Tibial nerve (tissue), 4 donors: ENCODE data around the gene USP48. TPM values are rescaled to one million over a fixed set of nuclear protein-coding genes. Genes with fewer than 3 reads are reported as not detected.
"Not testable (repeated sequence)": the region's sequence is repeated elsewhere in the genome, so short reads cannot be mapped to it uniquely, and the experiment has no call there.

Experiments
- DNase-seq, 2 donors: peaks; one replicate each; pipeline ENCODE4 v3.0.0-alpha.2; 2019; ENCODE audit warnings: low spot score in 2 of 2
- H3K27ac ChIP-seq, 4 donors: fragments of 200-600 bp; sonication (generic) in 3 of 4; one replicate each; pipeline ENCODE4 v1.5.1; 2017 to 2019; ENCODE audit warnings: mild to moderate bottlenecking in 1 of 4
- H3K27me3 ChIP-seq, 2 donors: fragments of 200-600 bp; sonication (generic) in 1 of 2; one replicate each; pipeline versions ENCODE4 v1.5.1 to v1.6.0; 2017 to 2019
- H3K36me3 ChIP-seq, 3 donors: fragments of 200-600 bp; sonication (generic); one replicate each; pipeline ENCODE4 v1.5.1; 2018 to 2019
- H3K4me1 ChIP-seq, 4 donors: fragments of 200-600 bp; sonication (generic) in 3 of 4; one replicate each; pipeline ENCODE4 v1.5.1; 2017 to 2019
- H3K4me3 ChIP-seq, 4 donors: fragments of 200-600 bp; sonication (generic) in 3 of 4; one replicate each; pipeline ENCODE4 v1.5.1; 2017 to 2019; ENCODE audit warnings: mild to moderate bottlenecking in 1 of 4, moderate library complexity in 1 of 4
- H3K9me3 ChIP-seq, 4 donors: fragments of 200-600 bp; sonication (generic) in 3 of 4; one replicate each; pipeline ENCODE4 v1.5.1; 2017 to 2019
- CTCF ChIP-seq, 5 experiments: fragments of 200-600 bp in 3 of 5; fragments of 450-650 bp in 2 of 5; sonication (generic) in 3 of 5; IDR thresholded peaks; one replicate each; pipeline ENCODE4 v1.5.1; 2016 to 2019; ENCODE audit warnings: antibody characterized with exemption in 5 of 5, mild to moderate bottlenecking in 3 of 5, moderate library complexity in 2 of 5
- EP300 ChIP-seq, 2 donors: sonication (generic); formaldehyde crosslinking; IDR thresholded peaks; one replicate each; pipeline ENCODE4 v1.6.1; 2017; ENCODE audit warnings: antibody characterized with exemption in 2 of 2, mild to moderate bottlenecking in 1 of 2
- POLR2A ChIP-seq, 2 donors: fragments of 450-650 bp; IDR thresholded peaks; one replicate each; pipeline ENCODE4 v1.6.1; 2017; ENCODE audit warnings: antibody characterized with exemption in 2 of 2, mild to moderate bottlenecking in 2 of 2, moderate library complexity in 2 of 2
- WGBS, 2 donors: methylation state at CpG; one replicate each; pipeline ENCODE4 v1.1.5; 2018; 5-methylcytosine and 5-hydroxymethylcytosine counted together
- total RNA-seq, 4 donors: library from RNA; depleted of rRNA; stranded (reverse); fragments of >200 nt; gene quantifications; one replicate each; pipeline ENCODE4 v1.1.0, GENCODE V29; 2016

Gene USP48
- total RNA-seq, 4 donors from 2014 or later, result 51.1 to 65.9 (median 58.7) TPM

GRCh38 chr1:21633141-21633755, 149.7 kb downstream of the USP48 start:
- DNase-seq, result no peak
- no peak for TF ChIP-seq POLR2A (IDR thresholded peaks at IDR 0.05)
- no peak for TF ChIP-seq CTCF (IDR thresholded peaks at IDR 0.05)
- TF ChIP-seq EP300 (IDR thresholded peaks at IDR 0.05), result no peak
- H3K4me1 ChIP-seq, result peaks cover 0 to 24% (median 2%) of the 10 kb centered on the region in 4 donors
- no peaks in the 10 kb centered on the region for H3K9me3 ChIP-seq
- 62 to 67% methylated on average over 7 of the region's 7 CpGs for WGBS, 2 donors
- H3K36me3 ChIP-seq, result no peaks in the 10 kb centered on the region
- H3K4me3 ChIP-seq, result no peak overlapping the region
- peak overlapping the region in 2 of 4 donors; percentile 72 to 81 for H3K27ac ChIP-seq
- peaks cover 0 to 20% of the 10 kb centered on the region in 2 donors for H3K27me3 ChIP-seq

GRCh38 chr1:21631944-21632887, 150.7 kb downstream of the USP48 start:
- Histone ChIP-seq H3K4me1 (peaks cover 0 to 24% (median 2%) of the 10 kb centered on the region in 4 donors), H3K36me3 (no peaks in the 10 kb centered on the region), H3K4me3 (no peak overlapping the region), H3K27ac (peak overlapping the region in 2 of 4 donors; percentile 72 to 81), H3K27me3 (peaks cover 0 to 20% of the 10 kb centered on the region in 2 donors), H3K9me3 (no peaks in the 10 kb centered on the region)
- 48 to 49% methylated on average over 19 of the region's 19 CpGs for WGBS, 2 donors
- no peak for DNase-seq
- no peak for TF ChIP-seq EP300 (IDR thresholded peaks at IDR 0.05)
- TF ChIP-seq POLR2A (IDR thresholded peaks at IDR 0.05), result no peak
- no peak for TF ChIP-seq CTCF (IDR thresholded peaks at IDR 0.05)

GRCh38 chr1:21631590-21631943, 151.4 kb downstream of the USP48 start:
- Histone ChIP-seq H3K27ac (peak overlapping the region in 2 of 4 donors; percentile 44 to 81), H3K27me3 (peaks cover 0 to 20% of the 10 kb centered on the region in 2 donors), H3K4me1 (peaks cover 0 to 24% (median 2%) of the 10 kb centered on the region in 4 donors)
- H3K4me3 ChIP-seq, H3K36me3 ChIP-seq, H3K9me3 ChIP-seq, DNase-seq: not testable (repeated sequence)
- WGBS, 2 donors, result 87 to 88% methylated on average over 8 of the region's 8 CpGs

GRCh38 chr1:21630571-21631343, 152.2 kb downstream of the USP48 start:
- 45 to 48% methylated on average over 13 of the region's 13 CpGs for WGBS, 2 donors
- TF ChIP-seq POLR2A (IDR thresholded peaks at IDR 0.05), result no peak
- TF ChIP-seq CTCF (IDR thresholded peaks at IDR 0.05), result no peak
- TF ChIP-seq EP300 (IDR thresholded peaks at IDR 0.05), result no peak
- Histone ChIP-seq H3K36me3 (peaks cover 0 to 3% (median 0%) of the 10 kb centered on the region in 3 donors), H3K4me3 (no peak overlapping the region), H3K27ac (peak overlapping the region in 2 of 4 donors; percentile 28 to 52), H3K9me3 (no peaks in the 10 kb centered on the region), H3K4me1 (peaks cover 0 to 24% (median 2%) of the 10 kb centered on the region in 4 donors), H3K27me3 (peaks cover 0 to 20% of the 10 kb centered on the region in 2 donors)
- DNase-seq, result no peak

GRCh38 chr1:21629971-21630370, 153.0 kb downstream of the USP48 start:
- H3K4me3 ChIP-seq, result no peak overlapping the region
- TF ChIP-seq CTCF (IDR thresholded peaks at IDR 0.05), result no peak
- no peak for TF ChIP-seq EP300 (IDR thresholded peaks at IDR 0.05)
- TF ChIP-seq POLR2A (IDR thresholded peaks at IDR 0.05), result no peak
- peaks cover 0 to 19% (median 0%) of the 10 kb centered on the region in 4 donors for H3K4me1 ChIP-seq
- WGBS, 2 donors, result 91% methylated on average over 4 of the region's 4 CpGs
- H3K27ac ChIP-seq, result peak overlapping the region in 1 of 4 donors; percentile 20
- no peaks in the 10 kb centered on the region for H3K9me3 ChIP-seq
- peaks cover 0 to 11% (median 0%) of the 10 kb centered on the region in 3 donors for H3K36me3 ChIP-seq
- DNase-seq, result no peak
- peaks cover 0 to 20% of the 10 kb centered on the region in 2 donors for H3K27me3 ChIP-seq
